Left ventricle myocardium inferior (tissue), 1 donor: ENCODE measurements around the gene IQSEC1. TPM values are rescaled to one million over a fixed set of nuclear protein-coding genes. Genes with fewer than 3 reads are reported as not detected.

Experiments used
- DNase-seq: peaks from one replicate; pipeline ENCODE4 v3.0.0-alpha.2; 2020
- H3K27ac ChIP-seq: fragments of 200-600 bp; replicated peaks from 2 replicates; pipeline ENCODE4 v1.8.0; 2021
- H3K27me3 ChIP-seq: fragments of 200-600 bp; 2 replicates; pipeline ENCODE4 v1.8.0; 2021; ENCODE audit warnings: low read depth
- H3K36me3 ChIP-seq: fragments of 200-600 bp; 2 replicates; pipeline ENCODE4 v1.8.0; 2021
- H3K4me1 ChIP-seq: fragments of 200-600 bp; 2 replicates; pipeline ENCODE4 v1.8.0; 2021
- H3K4me3 ChIP-seq: fragments of 200-600 bp; 2 replicates; pipeline ENCODE4 v1.8.0; 2021; ENCODE audit warnings: mild to moderate bottlenecking, moderate library complexity
- H3K9me3 ChIP-seq: fragments of 200-600 bp; replicated peaks from 2 replicates; pipeline ENCODE4 v1.8.0; 2021
- intact Hi-C: fragments of 100-400 bp; cut with micrococcal nuclease; formaldehyde crosslinking; loops from one replicate; pipeline ENCODE4 v1.11.0; 2022
- total RNA-seq: library from RNA; stranded (reverse); fragmentation: NEBNext Ultra II Directional; extraction: Animal tissue kit (Norgen Biotek cat#: 25700); gene quantifications from one replicate; pipeline ENCODE4 v1.2.1, GENCODE V29; 2021
- TF ChIP-seq, protein P1 (sequence below): fragments of 200-600 bp; IDR thresholded peaks from 2 replicates; pipeline ENCODE4 v1.8.0; 2021; ENCODE audit warnings: antibody characterized with exemption, mild to moderate bottlenecking, borderline replicate concordance
- donor health status: DM: no; HTN: yes; CAD: no; lungs with severe emphysema.

The IQSEC1 gene
- total RNA-seq, 1 donor from 2014 or later = 78.6 TPM

GRCh38 chr3:12924437-12924836 is 148.8 kb downstream of the IQSEC1 start:
- Histone ChIP-seq H3K27ac (peak overlapping the region; percentile 76), H3K36me3 (peaks cover 61% of the 10 kb centered on the region)
- intact Hi-C loops = no loop called here

GRCh38 chr3:12922881-12923431 is 150.3 kb downstream of the IQSEC1 start:
- H3K4me3 ChIP-seq = peak overlapping the region; percentile 17
- intact Hi-C loops = no loop called here

More at GRCh38 chr3:12924437-12924836, 148.8 kb downstream of the IQSEC1 start:
- H3K4me1 ChIP-seq = peaks cover 92% of the 10 kb centered on the region
- no peak overlapping the region for H3K4me3 ChIP-seq
- TF ChIP-seq, protein P1, sequence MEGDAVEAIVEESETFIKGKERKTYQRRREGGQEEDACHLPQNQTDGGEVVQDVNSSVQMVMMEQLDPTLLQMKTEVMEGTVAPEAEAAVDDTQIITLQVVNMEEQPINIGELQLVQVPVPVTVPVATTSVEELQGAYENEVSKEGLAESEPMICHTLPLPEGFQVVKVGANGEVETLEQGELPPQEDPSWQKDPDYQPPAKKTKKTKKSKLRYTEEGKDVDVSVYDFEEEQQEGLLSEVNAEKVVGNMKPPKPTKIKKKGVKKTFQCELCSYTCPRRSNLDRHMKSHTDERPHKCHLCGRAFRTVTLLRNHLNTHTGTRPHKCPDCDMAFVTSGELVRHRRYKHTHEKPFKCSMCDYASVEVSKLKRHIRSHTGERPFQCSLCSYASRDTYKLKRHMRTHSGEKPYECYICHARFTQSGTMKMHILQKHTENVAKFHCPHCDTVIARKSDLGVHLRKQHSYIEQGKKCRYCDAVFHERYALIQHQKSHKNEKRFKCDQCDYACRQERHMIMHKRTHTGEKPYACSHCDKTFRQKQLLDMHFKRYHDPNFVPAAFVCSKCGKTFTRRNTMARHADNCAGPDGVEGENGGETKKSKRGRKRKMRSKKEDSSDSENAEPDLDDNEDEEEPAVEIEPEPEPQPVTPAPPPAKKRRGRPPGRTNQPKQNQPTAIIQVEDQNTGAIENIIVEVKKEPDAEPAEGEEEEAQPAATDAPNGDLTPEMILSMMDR = no peak
- H3K9me3 ChIP-seq = no peaks in the 10 kb centered on the region
- no peaks in the 10 kb centered on the region for H3K27me3 ChIP-seq
- DNase-seq = no peak

DNA sequence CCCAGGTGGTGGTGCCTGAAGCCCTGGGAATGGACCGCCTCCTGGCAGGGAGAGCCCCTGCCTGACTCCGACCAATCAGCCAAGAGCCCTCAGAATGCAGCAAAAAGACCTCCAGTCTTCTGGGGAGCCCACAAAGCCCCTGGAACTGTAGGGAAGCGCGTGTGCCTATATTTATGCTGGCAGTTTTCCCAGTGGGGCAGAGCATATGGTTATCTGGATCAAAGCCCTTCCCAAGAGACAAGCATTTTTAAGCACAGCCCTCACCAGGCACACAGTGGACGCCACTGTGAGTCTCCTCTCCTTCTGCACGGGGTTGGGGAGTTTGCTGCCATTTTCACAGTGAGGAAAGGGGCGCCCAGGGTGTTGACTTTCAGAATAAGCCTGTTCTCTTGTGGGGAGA is 150.9 kb downstream of the IQSEC1 start:
- intact Hi-C loops = no loop called here
- peak overlapping the region; percentile 17 for H3K4me3 ChIP-seq
- H3K27me3 ChIP-seq = no peaks in the 10 kb centered on the region
- H3K4me1 ChIP-seq = peaks cover 80% of the 10 kb centered on the region
- H3K9me3 ChIP-seq = no peaks in the 10 kb centered on the region
- DNase-seq = no peak
- TF ChIP-seq, protein P1 = no peak
- peak overlapping the region; percentile 76 for H3K27ac ChIP-seq
- peaks cover 78% of the 10 kb centered on the region for H3K36me3 ChIP-seq

More at GRCh38 chr3:12922881-12923431, 150.3 kb downstream of the IQSEC1 start:
- peaks cover 72% of the 10 kb centered on the region for H3K36me3 ChIP-seq
- no peak for DNase-seq
- TF ChIP-seq, protein P1 = no peak
- peaks cover 86% of the 10 kb centered on the region for H3K4me1 ChIP-seq
- no peaks in the 10 kb centered on the region for H3K9me3 ChIP-seq
- no peaks in the 10 kb centered on the region for H3K27me3 ChIP-seq
- peak overlapping the region; percentile 76 for H3K27ac ChIP-seq

DNA sequence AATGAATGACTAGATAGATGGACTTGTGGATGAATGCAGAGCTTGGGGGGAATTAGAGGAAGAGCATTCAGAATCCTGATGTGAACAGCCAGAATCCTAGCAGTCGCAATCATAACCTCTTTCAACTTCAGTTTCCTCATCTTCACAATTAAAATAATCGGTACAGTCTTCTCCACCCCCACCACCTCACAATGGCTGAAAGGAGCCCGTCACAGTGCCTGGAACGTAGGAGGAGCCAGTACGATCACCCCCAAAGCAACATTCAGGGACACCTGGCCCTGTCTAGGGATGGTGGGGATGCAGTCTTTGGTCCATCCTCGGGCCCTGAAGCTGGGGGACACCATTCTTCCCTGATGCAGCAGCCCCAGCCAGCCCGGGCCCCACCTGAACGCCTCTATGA is 151.5 kb downstream of the IQSEC1 start:
- H3K27me3 ChIP-seq = no peaks in the 10 kb centered on the region
- peaks cover 84% of the 10 kb centered on the region for H3K36me3 ChIP-seq
- no peaks in the 10 kb centered on the region for H3K9me3 ChIP-seq
- H3K4me3 ChIP-seq = no peak overlapping the region
- TF ChIP-seq, protein P1 = no peak
- intact Hi-C loops = no loop called here
- H3K4me1 ChIP-seq = peaks cover 74% of the 10 kb centered on the region
- peak overlapping the region; percentile 76 for H3K27ac ChIP-seq
- no peak for DNase-seq

DNA sequence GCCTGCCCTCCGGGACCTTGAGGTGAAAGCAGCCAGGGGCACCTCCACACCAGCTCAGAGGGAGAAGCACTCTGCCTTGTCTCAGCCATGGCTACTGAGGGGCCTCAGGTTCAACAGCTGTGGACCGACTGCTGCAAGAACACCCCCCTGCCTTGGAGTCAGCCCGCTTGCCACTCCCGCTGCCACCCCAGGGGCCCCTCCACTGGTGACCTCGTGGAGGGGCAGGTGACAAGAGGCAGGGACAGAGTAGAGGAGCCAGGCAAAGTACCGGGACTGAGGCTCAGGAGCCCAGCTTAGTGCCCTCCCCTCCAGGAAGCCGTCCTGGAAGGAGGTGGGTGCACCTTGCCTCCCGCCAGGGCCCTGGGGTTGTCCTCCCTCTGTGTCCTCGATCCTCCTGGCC is 152.3 kb downstream of the IQSEC1 start:
- peaks cover 91% of the 10 kb centered on the region for H3K36me3 ChIP-seq
- TF ChIP-seq, protein P1 = no peak
- H3K27me3 ChIP-seq = no peaks in the 10 kb centered on the region
- DNase-seq = no peak
- H3K9me3 ChIP-seq = no peaks in the 10 kb centered on the region
- no peak overlapping the region for H3K4me3 ChIP-seq
- intact Hi-C loops = no loop called here
- no peak overlapping the region for H3K27ac ChIP-seq
- H3K4me1 ChIP-seq = peaks cover 66% of the 10 kb centered on the region
